ENCODE results near the gene KRTAP10-8.
"Not testable (repeated sequence)": the region's sequence is repeated elsewhere in the genome, so short reads cannot be mapped to it uniquely, and the experiment has no call there.

The KRTAP10-8 gene

GRCh38 chr21:44625756-44626155, 13.9 kb downstream of the KRTAP10-8 start:
- H3K4me3 ChIP-seq (replicated peaks; ENCODE audit: low read depth, low read length), result no peak overlapping the region
- TF ChIP-seq, protein P1, sequence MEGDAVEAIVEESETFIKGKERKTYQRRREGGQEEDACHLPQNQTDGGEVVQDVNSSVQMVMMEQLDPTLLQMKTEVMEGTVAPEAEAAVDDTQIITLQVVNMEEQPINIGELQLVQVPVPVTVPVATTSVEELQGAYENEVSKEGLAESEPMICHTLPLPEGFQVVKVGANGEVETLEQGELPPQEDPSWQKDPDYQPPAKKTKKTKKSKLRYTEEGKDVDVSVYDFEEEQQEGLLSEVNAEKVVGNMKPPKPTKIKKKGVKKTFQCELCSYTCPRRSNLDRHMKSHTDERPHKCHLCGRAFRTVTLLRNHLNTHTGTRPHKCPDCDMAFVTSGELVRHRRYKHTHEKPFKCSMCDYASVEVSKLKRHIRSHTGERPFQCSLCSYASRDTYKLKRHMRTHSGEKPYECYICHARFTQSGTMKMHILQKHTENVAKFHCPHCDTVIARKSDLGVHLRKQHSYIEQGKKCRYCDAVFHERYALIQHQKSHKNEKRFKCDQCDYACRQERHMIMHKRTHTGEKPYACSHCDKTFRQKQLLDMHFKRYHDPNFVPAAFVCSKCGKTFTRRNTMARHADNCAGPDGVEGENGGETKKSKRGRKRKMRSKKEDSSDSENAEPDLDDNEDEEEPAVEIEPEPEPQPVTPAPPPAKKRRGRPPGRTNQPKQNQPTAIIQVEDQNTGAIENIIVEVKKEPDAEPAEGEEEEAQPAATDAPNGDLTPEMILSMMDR (IDR thresholded peaks at IDR 0.05; ENCODE audit: low read depth, low read length, missing control alignments), result no peak
- no peak for DNase-seq (ENCODE audit: extremely low read depth, low read depth)

DNA sequence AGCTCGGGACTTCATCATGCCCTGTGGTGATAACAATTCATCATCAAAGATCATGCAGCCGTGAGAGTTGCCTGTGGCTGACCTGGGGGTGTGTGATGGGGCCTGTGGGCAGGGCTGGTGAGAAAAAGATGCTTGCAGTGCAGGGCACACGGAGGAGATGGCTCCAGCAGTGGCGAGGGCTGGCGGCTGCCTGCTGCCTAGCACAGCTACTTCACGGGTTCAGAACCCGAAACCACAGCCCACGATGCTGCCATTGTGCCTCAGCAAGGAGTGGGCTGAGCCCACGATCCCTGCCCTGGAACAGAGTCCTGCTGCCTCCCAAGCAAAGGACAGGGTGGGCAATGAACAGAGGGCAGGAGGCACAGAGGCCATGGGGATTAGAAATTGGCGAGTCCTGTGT, 14.4 kb downstream of the KRTAP10-8 start:
- no peak overlapping the region for H3K4me3 ChIP-seq (replicated peaks; ENCODE audit: low read depth, low read length)
- TF ChIP-seq, protein P1 (IDR thresholded peaks at IDR 0.05; ENCODE audit: low read depth, low read length, missing control alignments), result no peak
- DNase-seq (ENCODE audit: extremely low read depth, low read depth), result no peak

DNA sequence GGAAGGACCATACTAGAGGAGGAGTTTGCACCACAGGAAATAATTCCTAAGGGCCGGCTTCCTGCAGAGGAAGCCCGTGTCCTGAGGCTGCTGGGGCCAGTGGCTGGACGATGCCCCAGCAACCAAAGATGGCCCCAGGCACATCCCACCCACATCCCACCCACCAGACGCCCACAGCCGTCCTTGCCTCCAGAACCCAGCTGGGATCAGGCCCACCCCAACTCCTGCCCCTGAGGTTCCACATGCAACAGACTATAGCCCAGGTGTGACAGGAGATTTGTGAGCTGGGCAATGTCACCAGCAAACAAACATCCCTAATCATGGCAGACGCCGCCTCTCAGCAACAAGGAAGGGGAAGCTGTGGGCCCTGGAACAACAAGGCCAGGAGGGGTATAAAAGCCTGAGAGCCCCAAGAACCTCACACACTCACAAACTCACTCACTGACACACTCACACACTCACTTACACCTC, 14.8 kb downstream of the KRTAP10-8 start, which contains the start of gene KRTAP10-9:
Gene KRTAP10-9, plus strand, starts transcription at position 421 of the 471 bp plus-strand sequence. CDS start 79 bp downstream, outside the sequence.
- no peak within 1 kb of the TSS for H3K4me3 ChIP-seq (replicated peaks; ENCODE audit: low read depth, low read length)
- TF ChIP-seq, protein P1 (IDR thresholded peaks at IDR 0.05; ENCODE audit: low read depth, low read length, missing control alignments), result no peak
- no peak for DNase-seq (ENCODE audit: extremely low read depth, low read depth)

DNA sequence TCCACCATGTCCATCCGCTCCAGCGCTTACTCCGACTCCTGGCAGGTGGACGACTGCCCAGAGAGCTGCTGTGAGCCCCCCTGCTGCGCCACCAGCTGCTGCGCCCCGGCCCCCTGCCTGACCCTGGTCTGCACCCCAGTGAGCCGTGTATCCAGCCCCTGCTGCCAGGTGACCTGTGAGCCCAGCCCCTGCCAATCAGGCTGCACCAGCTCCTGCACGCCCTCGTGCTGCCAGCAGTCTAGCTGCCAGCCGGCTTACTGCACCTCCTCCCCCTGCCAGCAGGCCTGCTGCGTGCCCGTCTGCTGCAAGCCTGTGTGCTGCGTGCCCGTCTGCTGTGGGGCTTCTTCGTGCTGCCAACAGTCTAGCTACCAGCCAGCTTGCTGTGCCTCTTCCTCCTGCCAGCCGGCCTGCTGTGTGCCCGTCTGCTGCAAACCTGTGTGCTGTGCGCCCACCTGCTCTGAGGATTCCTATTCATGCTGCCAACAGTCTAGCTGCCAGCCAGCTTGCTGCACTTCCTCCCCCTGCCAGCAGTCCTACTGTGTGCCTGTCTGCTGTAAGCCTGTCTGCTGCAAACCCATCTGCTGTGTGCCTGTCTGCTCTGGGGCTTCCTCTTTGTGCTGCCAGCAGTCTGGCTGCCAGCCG, 15.4 kb downstream of the KRTAP10-8 start:
- DNase-seq (ENCODE audit: extremely low read depth, low read depth); H3K4me3 ChIP-seq (replicated peaks; ENCODE audit: low read depth, low read length): not testable (repeated sequence)

GRCh38 chr21:44627831-44628233, 16.0 kb downstream of the KRTAP10-8 start:
- not testable (repeated sequence) for DNase-seq (ENCODE audit: extremely low read depth, low read depth)

GRCh38 chr21:44628707-44629391, 17.0 kb downstream of the KRTAP10-8 start:
- H3K4me3 ChIP-seq (replicated peaks; ENCODE audit: low read depth, low read length), result no peak overlapping the region
- DNase-seq (ENCODE audit: extremely low read depth, low read depth), result no peak
- TF ChIP-seq, protein P1 (IDR thresholded peaks at IDR 0.05; ENCODE audit: low read depth, low read length, missing control alignments), result no peak

More at GRCh38 chr21:44627831-44628233, 16.0 kb downstream of the KRTAP10-8 start:
- not testable (repeated sequence) for H3K4me3 ChIP-seq (replicated peaks; ENCODE audit: low read depth, low read length)

DNA sequence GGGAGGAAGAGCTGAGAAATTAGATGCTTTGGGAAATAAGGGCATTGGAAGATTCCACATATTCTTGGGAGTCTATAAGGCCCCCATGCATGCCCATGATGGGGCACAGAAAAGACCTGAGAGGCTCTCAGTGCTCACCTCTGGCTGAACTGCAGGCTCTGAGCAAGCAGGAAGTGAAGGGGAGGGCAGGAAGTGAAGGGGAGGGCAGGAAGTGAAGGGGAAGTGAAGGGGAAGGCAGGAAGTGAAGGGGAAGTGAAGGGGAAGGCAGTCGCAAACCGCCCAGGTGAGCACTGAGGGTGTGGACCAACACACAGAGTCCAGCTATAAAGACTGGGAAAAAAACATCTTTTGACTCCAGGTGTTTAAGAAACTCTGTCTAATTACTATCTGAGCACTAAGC, 18.6 kb downstream of the KRTAP10-8 start:
- TF ChIP-seq, protein P1 (IDR thresholded peaks at IDR 0.05; ENCODE audit: low read depth, low read length, missing control alignments), result no peak
- DNase-seq (ENCODE audit: extremely low read depth, low read depth), result no peak
- no peak overlapping the region for H3K4me3 ChIP-seq (replicated peaks; ENCODE audit: low read depth, low read length)

Measured in HFF-Myc (cell line).